GM12801 (cell line): Measurements from ENCODE around the gene LATS2.

Source experiments
- TF ChIP-seq, protein P1 (sequence below): IDR thresholded peaks from one replicate; pipeline ENCODE4 v1.5.1; 2011; ENCODE audit warnings: control low read depth; ENCODE audit not compliant: insufficient read length; ENCODE audit errors: extremely low read depth

Gene LATS2

GRCh38 chr13:20964904-20965303 is 96.5 kb downstream of the LATS2 start:
- TF ChIP-seq, protein P1, sequence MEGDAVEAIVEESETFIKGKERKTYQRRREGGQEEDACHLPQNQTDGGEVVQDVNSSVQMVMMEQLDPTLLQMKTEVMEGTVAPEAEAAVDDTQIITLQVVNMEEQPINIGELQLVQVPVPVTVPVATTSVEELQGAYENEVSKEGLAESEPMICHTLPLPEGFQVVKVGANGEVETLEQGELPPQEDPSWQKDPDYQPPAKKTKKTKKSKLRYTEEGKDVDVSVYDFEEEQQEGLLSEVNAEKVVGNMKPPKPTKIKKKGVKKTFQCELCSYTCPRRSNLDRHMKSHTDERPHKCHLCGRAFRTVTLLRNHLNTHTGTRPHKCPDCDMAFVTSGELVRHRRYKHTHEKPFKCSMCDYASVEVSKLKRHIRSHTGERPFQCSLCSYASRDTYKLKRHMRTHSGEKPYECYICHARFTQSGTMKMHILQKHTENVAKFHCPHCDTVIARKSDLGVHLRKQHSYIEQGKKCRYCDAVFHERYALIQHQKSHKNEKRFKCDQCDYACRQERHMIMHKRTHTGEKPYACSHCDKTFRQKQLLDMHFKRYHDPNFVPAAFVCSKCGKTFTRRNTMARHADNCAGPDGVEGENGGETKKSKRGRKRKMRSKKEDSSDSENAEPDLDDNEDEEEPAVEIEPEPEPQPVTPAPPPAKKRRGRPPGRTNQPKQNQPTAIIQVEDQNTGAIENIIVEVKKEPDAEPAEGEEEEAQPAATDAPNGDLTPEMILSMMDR = no peak

GRCh38 chr13:20960663-20961309 is 100.6 kb downstream of the LATS2 start:
- TF ChIP-seq, protein P1 = no peak

- TF ChIP-seq, protein P1 = no peak
Measured at GRCh38 chr13:20955496-20955895, 105.9 kb downstream of the LATS2 start.

GRCh38 chr13:20953245-20953931 is 108.0 kb downstream of the LATS2 start:
- TF ChIP-seq, protein P1 = no peak

- TF ChIP-seq, protein P1 = no peak
Measured at GRCh38 chr13:20952838-20953237, 108.5 kb downstream of the LATS2 start.

DNA sequence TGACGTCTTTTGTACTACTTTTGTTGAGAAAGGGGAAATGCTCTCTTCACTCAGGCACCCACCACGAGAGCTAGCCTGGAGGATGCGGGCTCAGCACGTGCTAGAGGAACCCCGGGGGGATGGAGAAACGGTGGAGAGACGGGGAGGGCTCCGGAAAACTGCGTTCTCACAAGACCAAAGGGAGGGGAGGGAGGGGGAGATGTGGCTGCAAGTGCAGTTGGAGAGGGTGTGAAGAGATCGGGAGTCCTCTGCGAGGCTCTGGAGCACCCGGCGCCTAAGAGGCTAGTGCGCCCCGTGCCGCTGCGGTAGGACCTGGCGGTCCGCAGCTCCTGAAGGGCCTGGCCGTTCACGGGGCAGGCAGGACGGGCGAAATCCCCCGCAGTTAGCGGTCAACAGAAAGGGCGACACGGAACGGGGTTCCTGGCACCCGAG is 115.4 kb downstream of the LATS2 start:
- TF ChIP-seq, protein P1 = no peak

DNA sequence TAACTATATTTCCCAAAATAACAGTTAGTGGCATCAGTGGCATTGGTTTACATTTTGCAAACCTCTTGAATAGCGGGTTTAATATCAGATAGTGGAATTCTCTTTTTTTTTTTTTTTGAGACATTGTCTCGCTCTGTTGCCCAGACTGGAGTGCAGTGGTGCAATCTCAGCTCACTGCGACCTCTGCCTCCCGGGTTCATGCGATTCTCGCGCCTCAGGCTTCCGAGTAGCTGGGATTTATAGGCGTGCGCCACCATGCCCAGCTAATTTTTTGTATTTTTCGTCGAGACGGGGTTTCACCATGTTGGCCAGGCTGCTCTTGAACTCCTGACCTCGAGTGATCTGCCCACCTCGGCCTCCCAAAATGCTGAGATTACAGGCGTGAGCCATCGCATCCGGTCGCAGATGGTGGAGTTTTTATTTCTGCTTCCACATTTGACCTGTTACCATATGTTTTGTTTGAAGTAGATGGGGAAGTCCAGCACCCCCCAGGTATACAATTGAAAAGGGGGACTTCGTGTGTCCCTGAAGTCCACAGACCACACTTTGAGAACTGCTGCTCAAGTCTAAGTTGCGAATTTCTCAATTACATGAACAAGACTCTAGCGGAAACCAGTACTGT is 118.3 kb downstream of the LATS2 start:
- TF ChIP-seq, protein P1 = no peak
